A549 (cell line): ENCODE measurements around the gene CLPX. TPM values are rescaled to one million over a fixed set of nuclear protein-coding genes. Genes with fewer than 3 reads are reported as not detected.

Experiments used
- ATAC-seq, 2 experiments: fragments of 200-7000 bp in 1 of 2; fragments of >200 bp in 1 of 2; cut with Nextera tagmentation in 1 of 2; cut with Tn5 transposase in 1 of 2; 3 replicates each; pipeline versions ENCODE4 v1.8.0 to v1.9.1; 2018 to 2020; ENCODE audit warnings: mild to moderate bottlenecking in 1 of 2, moderate library complexity in 1 of 2
- CTCF ChIA-PET: fragments of 300-600 bp; sonication (Branson Sonifier 250); formaldehyde crosslinking; extraction: SDS; loops from one replicate; lab custom pipeline; 2021; ENCODE audit warnings: antibody characterized with exemption, inconsistent platforms; lab: Yijun Ruan, JAX
- POLR2A ChIA-PET: fragments of 350-600 bp; formaldehyde crosslinking; extraction: SDS; loops from one replicate; lab custom pipeline; 2021; ENCODE audit warnings: antibody characterized with exemption, inconsistent platforms; lab: Yijun Ruan, JAX
- DNase-seq, 2 experiments: peaks; one replicate each; pipeline versions ENCODE4 v3.0.0 to v3.0.0-alpha.2; 2011 to 2016; ENCODE audit warnings: low read depth in 1 of 2, low spot score in 1 of 2
- FAIRE-seq: peaks from 2 replicates; lab custom pipeline; 2011; peaks lifted over from hg19 to GRCh38; lab: Jason Lieb, UNC
- H3K27ac ChIP-seq, 2 experiments: fragments of >200 bp; sonication (Bioruptor Twin); formaldehyde crosslinking; 3 replicates each; pipeline ENCODE4 v1.5.1; 2016 to 2017
- H3K4me1 ChIP-seq: fragments of >200 bp; sonication (Bioruptor Twin); formaldehyde crosslinking; 3 replicates; pipeline ENCODE4 v1.6.1; 2016
- H3K4me2 ChIP-seq: fragments of >200 bp; sonication (Bioruptor Twin); formaldehyde crosslinking; 3 replicates; pipeline ENCODE4 v1.6.1; 2016
- H3K4me3 ChIP-seq: fragments of >200 bp; sonication (Bioruptor Twin); formaldehyde crosslinking; 3 replicates; pipeline ENCODE4 v1.5.1; 2016
- H3K9me3 ChIP-seq: fragments of >200 bp; sonication (Bioruptor Twin); formaldehyde crosslinking; 3 replicates; pipeline ENCODE4 v1.6.1; 2016
- BHLHE40 ChIP-seq: IDR thresholded peaks from 2 replicates; pipeline ENCODE4 v1.6.1; 2012; ENCODE audit warnings: low read depth, low read length, inconsistent platforms
- CBX2 ChIP-seq: fragments of 200-600 bp; sonication (generic); IDR thresholded peaks from 2 replicates; pipeline ENCODE4 v1.6.1; 2016; ENCODE audit warnings: low read depth, mild to moderate bottlenecking, borderline replicate concordance
- CEBPB ChIP-seq, 2 experiments: fragments of >200 bp in 1 of 2; sonication (Bioruptor Twin) in 1 of 2; formaldehyde crosslinking in 1 of 2; IDR thresholded peaks; 2 replicates each; pipeline ENCODE4 v1.6.1; 2012 to 2016
- CHD4 ChIP-seq: fragments of 200-600 bp; sonication (generic); IDR thresholded peaks from 2 replicates; pipeline ENCODE4 v1.6.1; 2016; ENCODE audit warnings: antibody characterized with exemption, mild to moderate bottlenecking, borderline replicate concordance
- CTCF ChIP-seq: fragments of >200 bp; sonication (Bioruptor Twin); formaldehyde crosslinking; IDR thresholded peaks from 3 replicates; pipeline ENCODE4 v1.5.1; 2016
- E2F6 ChIP-seq: IDR thresholded peaks from 2 replicates; pipeline ENCODE4 v1.6.1; 2012; ENCODE audit warnings: low read depth, borderline replicate concordance
- EHMT2 ChIP-seq: fragments of 200-600 bp; sonication (generic); IDR thresholded peaks from 2 replicates; pipeline ENCODE4 v1.6.1; 2016; ENCODE audit warnings: antibody characterized with exemption, low read depth, mild to moderate bottlenecking, moderate library complexity
- ELK1 ChIP-seq: fragments of 150-350 bp; IDR thresholded peaks from 2 replicates; pipeline ENCODE4 v1.6.1; 2014; ENCODE audit warnings: low read depth, mild to moderate bottlenecking, low read length
- FOSB ChIP-seq: fragments of 250-450 bp; sonication (Bioruptor Pico); IDR thresholded peaks from 2 replicates; pipeline ENCODE4 v1.5.0; 2020; ENCODE audit warnings: mild to moderate bottlenecking, moderate library complexity
- GATA3 ChIP-seq: IDR thresholded peaks from 2 replicates; pipeline ENCODE4 v1.6.1; 2012; ENCODE audit warnings: borderline replicate concordance
- HOXA7 ChIP-seq: fragments of 250-450 bp; sonication (Bioruptor Pico); IDR thresholded peaks from 2 replicates; pipeline ENCODE4 v1.5.0; 2020; ENCODE audit warnings: mild to moderate bottlenecking, moderate library complexity
- KDM5A ChIP-seq: fragments of 200-600 bp; sonication (generic); IDR thresholded peaks from 2 replicates; pipeline ENCODE4 v1.6.1; 2016; ENCODE audit warnings: antibody characterized with exemption, mild to moderate bottlenecking
- NR3C1 ChIP-seq: fragments of >200 bp; sonication (Bioruptor Twin); formaldehyde crosslinking; IDR thresholded peaks from 3 replicates; pipeline ENCODE4 v1.6.1; 2017
- PBX3 ChIP-seq: IDR thresholded peaks from 2 replicates; pipeline ENCODE4 v1.6.1; 2012
- POLR2A ChIP-seq: IDR thresholded peaks from 2 replicates; pipeline ENCODE4 v1.6.1; 2012; ENCODE audit warnings: mild to moderate bottlenecking, low read length
- RAD21 ChIP-seq, 2 experiments: fragments of >200 bp in 1 of 2; sonication (Bioruptor Twin) in 1 of 2; formaldehyde crosslinking in 1 of 2; IDR thresholded peaks in 1 of 2; conservative IDR thresholded peaks in 1 of 2; 2 replicates in 1 of 2; 3 replicates in 1 of 2; pipeline ENCODE4 v1.6.1; 2012 to 2018; ENCODE audit warnings: inconsistent platforms in 1 of 2
- RARB ChIP-seq: fragments of 250-450 bp; sonication (Bioruptor Pico); IDR thresholded peaks from 2 replicates; pipeline ENCODE4 v1.8.0; 2021; ENCODE audit warnings: mild to moderate bottlenecking, moderate library complexity
- RCOR1 ChIP-seq: fragments of 150-350 bp; IDR thresholded peaks from 2 replicates; pipeline ENCODE4 v1.6.1; 2014; ENCODE audit warnings: antibody characterized with exemption, low read length, low read depth
- SREBF2 ChIP-seq: fragments of 450-650 bp; IDR thresholded peaks from 2 replicates; pipeline ENCODE4 v1.6.1; 2014; ENCODE audit warnings: mild to moderate bottlenecking, moderate library complexity
- TFCP2L1 ChIP-seq: fragments of 250-450 bp; sonication (Bioruptor Pico); IDR thresholded peaks from 2 replicates; pipeline ENCODE4 v1.5.0; 2021; ENCODE audit warnings: mild to moderate bottlenecking
- USF2 ChIP-seq: fragments of 450-650 bp; IDR thresholded peaks from 2 replicates; pipeline ENCODE4 v1.6.1; 2014; ENCODE audit warnings: antibody characterized with exemption
- ZFP36 ChIP-seq: fragments of 450-650 bp; IDR thresholded peaks from 2 replicates; pipeline ENCODE4 v1.6.1; 2014; ENCODE audit warnings: borderline replicate concordance; ENCODE audit not compliant: partially characterized antibody
- WGBS: methylation state at CpG from one replicate; pipeline ENCODE4 v1.1.6; 2017; ENCODE audit errors: missing lambda C conversion rate; 5-methylcytosine and 5-hydroxymethylcytosine counted together
- polyA plus RNA-seq, 4 experiments: library from polyadenylated mRNA; depleted of rRNA in 3 of 4; stranded (reverse); fragments of >200 nt; fragmentation: RNase III in 1 of 4; extraction: RNeasy Plus Mini Kit Qiagen cat#74134 plus additional on column Dnase treatment in 1 of 4; gene quantifications; 2 replicates in 3 of 4; 3 replicates in 1 of 4; pipeline ENCODE4 v1.2.3, GENCODE V29; 2011 to 2017

CLPX gene
- polyA plus RNA-seq, 2 of the 4 experiments (the other 2 are of a cell fraction): 55.4 to 113 TPM

GRCh38 chr15:65164139-65164538, 21.0 kb downstream of the CLPX start:
- Histone ChIP-seq H3K27ac (no peak overlapping the region), H3K4me1 (no peaks in the 10 kb centered on the region), H3K4me2 (no peak overlapping the region), H3K9me3 (no peaks in the 10 kb centered on the region), H3K4me3 (no peak overlapping the region)
- DNase-seq (no peak), ATAC-seq (no peak), FAIRE-seq (no peak)
- TF ChIP-seq CTCF (no peak), USF2 (no peak), FOSB (no peak), E2F6 (no peak), RAD21 (conservative IDR thresholded peaks at IDR 0.05 in 1 of 2, IDR thresholded peaks at IDR 0.05 in 1 of 2) (no peak), HOXA7 (CRISPR knock-in tag) (no peak), ZFP36 (no peak), KDM5A (no peak), PBX3 (no peak), CBX2 (no peak), POLR2A (no peak), CHD4 (no peak)
- 84% methylated on average over 1 of the region's 1 CpG for WGBS
- ChIA-PET CTCF (interaction anchor here (0.6 to 1.7 kb wide), 5 partner anchors 38 to 178 kb away, joined by 3 read pairs; no protein-coding TSS in a partner anchor), POLR2A (interaction anchor here (1.4 kb wide), 1 partner anchor 21 kb away, joined by 12 read pairs; the partner anchor contains the start of gene CLPX)

GRCh38 chr15:65163041-65163440, 22.1 kb downstream of the CLPX start:
- ATAC-seq (no peak), DNase-seq (no peak), FAIRE-seq (no peak)
- WGBS: 80% methylated on average over 4 of the region's 4 CpGs
- Histone ChIP-seq H3K4me1 (no peaks in the 10 kb centered on the region), H3K9me3 (no peaks in the 10 kb centered on the region), H3K4me2 (no peak overlapping the region), H3K4me3 (no peak overlapping the region), H3K27ac (no peak overlapping the region)
- no peak for TF ChIP-seq BHLHE40
- POLR2A ChIA-PET: no interaction called here
- CTCF ChIA-PET: interaction anchor here (0.6 to 1.9 kb wide), 3 partner anchors 11 to 31 kb away, joined by 3 to 4 read pairs (median 3); no protein-coding TSS in a partner anchor

GRCh38 chr15:65156692-65157091, 28.4 kb downstream of the CLPX start:
- 84% methylated on average over 5 of the region's 5 CpGs for WGBS
- ATAC-seq: no peak
- CTCF ChIA-PET: no interaction called here
- FAIRE-seq: peak; percentile 18
- POLR2A ChIA-PET: no interaction called here
- Histone ChIP-seq H3K9me3 (no peaks in the 10 kb centered on the region), H3K4me3 (no peak overlapping the region), H3K4me1 (no peaks in the 10 kb centered on the region), H3K4me2 (no peak overlapping the region), H3K27ac (no peak overlapping the region)
- no peak for DNase-seq
- TF ChIP-seq SREBF2 (no peak), TFCP2L1 (CRISPR knock-in tag) (no peak), CEBPB (IDR thresholded peaks at IDR 0.05) (no peak), NR3C1 (no peak), ELK1 (no peak), CBX2 (no peak), KDM5A (no peak), RARB (CRISPR knock-in tag) (no peak), EHMT2 (no peak), GATA3 (no peak), RCOR1 (no peak), ZFP36 (no peak), BHLHE40 (no peak)
